Measurements from ENCODE around the gene SMARCA4. TPM values are rescaled to one million over a fixed set of nuclear protein-coding genes. Genes with fewer than 3 reads are reported as not detected.
"Not testable (repeated sequence)": the region's sequence is repeated elsewhere in the genome, so short reads cannot be mapped to it uniquely, and the experiment has no call there.

Gene SMARCA4
- total RNA-seq, 1 donor from 2014 or later: 34.7 TPM

GRCh38 chr19:11103667-11104066 is 142.8 kb downstream of the SMARCA4 start:
- intact Hi-C loops (cut with DNase I); ATAC-seq (ENCODE audit: poor library complexity); DNase-seq: not testable (repeated sequence)

DNA sequence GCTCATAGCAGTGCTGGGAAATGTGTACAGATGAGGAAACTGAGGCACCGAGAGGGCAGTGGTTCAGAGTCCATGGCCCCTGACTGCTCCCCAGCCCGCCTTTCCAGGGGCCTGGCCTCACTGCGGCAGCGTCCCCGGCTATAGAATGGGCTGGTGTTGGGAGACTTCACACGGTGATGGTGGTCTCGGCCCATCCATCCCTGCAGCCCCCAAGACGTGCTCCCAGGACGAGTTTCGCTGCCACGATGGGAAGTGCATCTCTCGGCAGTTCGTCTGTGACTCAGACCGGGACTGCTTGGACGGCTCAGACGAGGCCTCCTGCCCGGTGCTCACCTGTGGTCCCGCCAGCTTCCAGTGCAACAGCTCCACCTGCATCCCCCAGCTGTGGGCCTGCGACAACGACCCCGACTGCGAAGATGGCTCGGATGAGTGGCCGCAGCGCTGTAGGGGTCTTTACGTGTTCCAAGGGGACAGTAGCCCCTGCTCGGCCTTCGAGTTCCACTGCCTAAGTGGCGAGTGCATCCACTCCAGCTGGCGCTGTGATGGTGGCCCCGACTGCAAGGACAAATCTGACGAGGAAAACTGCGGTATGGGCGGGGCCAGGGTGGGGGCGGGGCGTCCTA is 144.3 kb downstream of the SMARCA4 start:
- ATAC-seq (ENCODE audit: poor library complexity): no peak

DNA sequence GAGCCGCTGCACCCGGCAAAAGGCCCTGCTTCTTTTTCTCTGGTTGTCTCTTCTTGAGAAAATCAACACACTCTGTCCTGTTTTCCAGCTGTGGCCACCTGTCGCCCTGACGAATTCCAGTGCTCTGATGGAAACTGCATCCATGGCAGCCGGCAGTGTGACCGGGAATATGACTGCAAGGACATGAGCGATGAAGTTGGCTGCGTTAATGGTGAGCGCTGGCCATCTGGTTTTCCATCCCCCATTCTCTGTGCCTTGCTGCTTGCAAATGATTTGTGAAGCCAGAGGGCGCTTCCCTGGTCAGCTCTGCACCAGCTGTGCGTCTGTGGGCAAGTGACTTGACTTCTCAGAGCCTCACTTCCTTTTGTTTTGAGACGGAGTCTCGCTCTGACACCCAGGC is 145.6 kb downstream of the SMARCA4 start:
- ATAC-seq (ENCODE audit: poor library complexity): peak; percentile 62
- DNase-seq: peak; percentile 64
- intact Hi-C loops (cut with DNase I): no loop called here

More for the DNA sequence above, 144.3 kb downstream of the SMARCA4 start:
- DNase-seq: no peak
- intact Hi-C loops (cut with DNase I): no loop called here

DNA sequence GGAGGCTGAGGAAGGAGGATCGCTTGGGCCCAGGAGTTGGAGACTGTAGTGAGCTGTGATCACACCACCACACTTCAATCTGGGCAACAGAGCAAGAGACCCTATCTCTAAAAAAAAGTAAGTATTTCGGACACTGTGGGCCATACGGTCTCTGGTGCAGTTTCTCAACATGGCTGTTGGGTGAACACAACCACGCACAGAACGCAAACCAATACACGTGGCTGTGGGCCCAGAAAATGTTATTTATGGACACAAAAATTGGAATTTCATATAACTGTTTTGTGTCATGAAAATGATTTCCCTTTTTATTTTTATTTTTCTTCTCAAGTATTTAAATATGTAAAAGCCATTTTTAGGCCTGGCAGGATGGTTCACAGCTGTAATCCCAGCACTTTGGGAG is 147.9 kb downstream of the SMARCA4 start:
- no peak for DNase-seq
- ATAC-seq (ENCODE audit: poor library complexity): no peak
- intact Hi-C loops (cut with DNase I): no loop called here

DNA sequence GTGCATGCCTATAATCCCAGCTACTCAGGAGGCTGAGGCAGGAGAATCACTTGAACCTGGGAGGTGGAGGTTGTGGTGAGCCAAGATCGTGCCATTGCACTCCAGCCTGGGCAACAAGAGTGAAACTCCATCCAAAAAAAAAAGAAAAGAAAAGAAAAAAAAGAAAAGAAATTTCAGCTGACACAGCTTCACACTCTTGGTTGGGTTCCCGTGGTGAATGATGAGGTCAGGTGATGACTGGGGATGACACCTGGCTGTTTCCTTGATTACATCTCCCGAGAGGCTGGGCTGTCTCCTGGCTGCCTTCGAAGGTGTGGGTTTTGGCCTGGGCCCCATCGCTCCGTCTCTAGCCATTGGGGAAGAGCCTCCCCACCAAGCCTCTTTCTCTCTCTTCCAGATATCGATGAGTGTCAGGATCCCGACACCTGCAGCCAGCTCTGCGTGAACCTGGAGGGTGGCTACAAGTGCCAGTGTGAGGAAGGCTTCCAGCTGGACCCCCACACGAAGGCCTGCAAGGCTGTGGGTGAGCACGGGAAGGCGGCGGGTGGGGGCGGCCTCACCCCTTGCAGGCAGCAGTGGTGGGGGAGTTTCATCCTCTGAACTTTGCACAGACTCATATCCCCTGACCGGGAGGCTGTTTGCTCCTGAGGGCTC is 150.4 kb downstream of the SMARCA4 start:
- no peak for ATAC-seq (ENCODE audit: poor library complexity)
- intact Hi-C loops (cut with DNase I): no loop called here
- no peak for DNase-seq

GRCh38 chr19:11111771-11112144 is 150.9 kb downstream of the SMARCA4 start:
- DNase-seq: no peak
- ATAC-seq (ENCODE audit: poor library complexity): no peak
- intact Hi-C loops (cut with DNase I): no loop called here

Other genes with a start within 250 kb of the SMARCA4 start
- gene DNM2, start 243.0 kb upstream of the SMARCA4 start, total RNA-seq: 180 TPM
- 30.8 TPM for gene TMED1, start 124.8 kb upstream of the SMARCA4 start, total RNA-seq
- gene C19orf38, start 112.6 kb upstream of the SMARCA4 start, total RNA-seq: 0.59 TPM
- 29.9 TPM for gene CARM1, start 89.5 kb upstream of the SMARCA4 start, total RNA-seq
- 13.7 TPM for gene YIPF2, start 32.4 kb upstream of the SMARCA4 start, total RNA-seq
- gene TIMM29, start 32.2 kb upstream of the SMARCA4 start, total RNA-seq: 11.8 TPM
- gene LDLR, start 128.4 kb downstream of the SMARCA4 start, total RNA-seq: 9.8 TPM
- gene SPC24, start 194.8 kb downstream of the SMARCA4 start, total RNA-seq: 6.7 TPM
- gene KANK2, start 236.5 kb downstream of the SMARCA4 start, total RNA-seq: 383 TPM

Data from Right ventricle myocardium superior (tissue), 1 donor.